Ishikawa (cell line): ENCODE measurements around the gene SULT1A4.
"Not testable (repeated sequence)": the region's sequence is repeated elsewhere in the genome, so short reads cannot be mapped to it uniquely, and the experiment has no call there.

ENCODE experiments used
- EGR1 ChIP-seq: IDR thresholded peaks from 2 replicates; pipeline ENCODE4 v1.6.1; 2012
- EP300 ChIP-seq: IDR thresholded peaks from 2 replicates; pipeline ENCODE4 v1.6.1; 2012; ENCODE audit warnings: borderline replicate concordance
- FOXM1 ChIP-seq: IDR thresholded peaks from 2 replicates; pipeline ENCODE4 v1.6.1; 2012; ENCODE audit warnings: low read depth, borderline replicate concordance
- RAD21 ChIP-seq: IDR thresholded peaks from 2 replicates; pipeline ENCODE4 v1.6.1; 2012; ENCODE audit warnings: low read depth
- TCF12 ChIP-seq: IDR thresholded peaks from 2 replicates; pipeline ENCODE4 v1.6.1; 2012; ENCODE audit warnings: low read depth
- TEAD4 ChIP-seq: IDR thresholded peaks from 2 replicates; pipeline ENCODE4 v1.6.1; 2012

Gene SULT1A4

GRCh38 chr16:29459706-29460646 is at the start of gene SULT1A4:
TSS of gene SULT1A4 (plus strand) at chr16:29459913. CDS start at chr16:29461386, 1,473 bp downstream.
- not testable (repeated sequence) for TF ChIP-seq FOXM1, RAD21, EP300

GRCh38 chr16:29454269-29454668 is 5.4 kb upstream of the SULT1A4 start, which contains the start of the genes BOLA2 and SLX1B:
TSS of gene BOLA2 (minus strand) at chr16:29454351. CDS start at chr16:29454253, 98 bp downstream.
TSS of gene SLX1B (plus strand) at chr16:29454533.
- TF ChIP-seq EP300, RAD21, EGR1: not testable (repeated sequence)

- TF ChIP-seq TEAD4: peak; percentile 31; the same call in 1 of the 2 replicates
These were observed 9.9 kb downstream of the SULT1A4 start for GRCh38 chr16:29469660-29470059.

GRCh38 chr16:29506308-29506707 is 46.6 kb downstream of the SULT1A4 start, which contains the start of gene NPIPB12:
TSS of gene NPIPB12 (minus strand) at chr16:29506408.
- not testable (repeated sequence) for TF ChIP-seq RAD21, FOXM1, TCF12
